EH (cell line): ENCODE results near the gene PARP3.

Source experiments
- DNase-seq: peaks from one replicate; pipeline ENCODE4 v3.0.0-alpha.2; 2015; ENCODE audit warnings: low read depth

The PARP3 gene

DNA sequence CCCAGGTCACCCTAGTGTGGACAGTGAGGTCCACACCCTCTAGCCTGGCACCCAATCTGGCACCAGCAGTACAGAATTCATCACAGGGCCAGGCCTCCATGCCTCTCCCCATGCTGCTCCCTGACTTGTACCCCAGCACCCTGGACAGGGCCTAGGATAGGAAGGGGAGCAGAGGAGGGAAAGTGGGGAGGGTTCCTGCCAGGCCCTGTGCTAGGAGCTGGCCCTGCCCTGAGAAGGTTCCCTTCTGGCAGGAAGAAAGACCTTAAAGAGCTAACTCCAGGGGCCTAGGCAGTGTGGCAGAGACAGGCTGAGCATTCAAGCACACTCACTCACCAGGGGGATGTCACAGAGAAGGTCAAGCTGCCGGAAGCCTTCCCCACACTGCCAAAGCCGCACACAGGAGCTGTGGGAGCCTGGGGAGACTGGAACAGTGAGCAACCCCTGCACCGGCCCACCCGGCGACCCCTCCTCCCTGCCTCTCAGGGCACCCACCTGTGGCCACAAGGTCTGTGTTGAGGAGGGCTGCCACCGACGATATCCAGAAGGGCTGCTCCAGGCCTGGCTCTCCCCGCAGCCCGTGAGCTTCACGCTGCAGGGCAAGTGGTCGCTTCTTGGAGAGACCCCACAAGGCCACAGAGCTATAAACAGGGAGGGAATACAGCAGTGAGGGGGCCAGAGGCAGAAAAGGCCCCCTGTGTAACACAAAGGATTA, 7.9 kb upstream of the PARP3 start:
- DNase-seq, result no peak

DNA sequence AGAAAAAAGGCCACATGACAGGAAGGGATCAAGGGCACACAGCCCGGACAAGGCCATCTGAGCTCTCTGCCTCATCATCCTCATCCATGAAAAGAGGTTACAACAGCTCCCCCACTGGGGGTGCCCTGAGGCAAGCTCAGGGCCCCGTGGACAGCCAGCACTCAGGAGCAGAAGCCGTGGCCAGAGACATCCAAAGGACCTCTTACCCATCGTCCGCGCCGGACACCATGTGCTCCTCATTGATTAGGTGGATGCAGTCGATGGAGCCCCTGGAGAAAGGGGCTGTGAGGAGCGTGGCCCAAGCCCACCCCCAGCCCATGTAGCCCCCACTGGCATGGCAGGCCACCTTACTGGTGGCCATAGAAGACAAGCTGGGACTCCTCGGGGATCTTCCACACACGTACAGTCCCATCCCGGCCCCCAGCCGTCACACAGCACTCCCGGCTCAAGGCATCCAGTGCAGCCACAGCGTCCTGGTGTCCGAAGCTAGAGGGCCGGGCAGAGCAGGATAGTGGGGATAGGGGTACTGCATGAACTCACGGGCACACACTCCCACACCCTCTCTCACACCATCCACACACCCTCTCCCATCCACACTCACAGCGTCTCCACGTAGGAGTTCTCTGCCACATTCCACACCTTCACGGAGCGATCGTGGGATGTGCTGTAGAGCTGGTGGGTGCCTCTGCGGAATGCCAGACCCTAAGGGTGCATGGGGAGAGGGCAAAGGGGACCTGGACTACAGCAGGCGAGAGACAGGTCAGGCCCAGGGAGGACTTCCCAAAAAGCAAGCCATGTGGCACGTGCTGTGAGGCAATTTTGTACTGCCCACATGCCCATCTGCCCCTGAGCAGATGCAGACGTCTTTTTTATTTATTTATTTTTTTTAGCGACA, 6.9 kb upstream of the PARP3 start:
- no peak for DNase-seq

DNA sequence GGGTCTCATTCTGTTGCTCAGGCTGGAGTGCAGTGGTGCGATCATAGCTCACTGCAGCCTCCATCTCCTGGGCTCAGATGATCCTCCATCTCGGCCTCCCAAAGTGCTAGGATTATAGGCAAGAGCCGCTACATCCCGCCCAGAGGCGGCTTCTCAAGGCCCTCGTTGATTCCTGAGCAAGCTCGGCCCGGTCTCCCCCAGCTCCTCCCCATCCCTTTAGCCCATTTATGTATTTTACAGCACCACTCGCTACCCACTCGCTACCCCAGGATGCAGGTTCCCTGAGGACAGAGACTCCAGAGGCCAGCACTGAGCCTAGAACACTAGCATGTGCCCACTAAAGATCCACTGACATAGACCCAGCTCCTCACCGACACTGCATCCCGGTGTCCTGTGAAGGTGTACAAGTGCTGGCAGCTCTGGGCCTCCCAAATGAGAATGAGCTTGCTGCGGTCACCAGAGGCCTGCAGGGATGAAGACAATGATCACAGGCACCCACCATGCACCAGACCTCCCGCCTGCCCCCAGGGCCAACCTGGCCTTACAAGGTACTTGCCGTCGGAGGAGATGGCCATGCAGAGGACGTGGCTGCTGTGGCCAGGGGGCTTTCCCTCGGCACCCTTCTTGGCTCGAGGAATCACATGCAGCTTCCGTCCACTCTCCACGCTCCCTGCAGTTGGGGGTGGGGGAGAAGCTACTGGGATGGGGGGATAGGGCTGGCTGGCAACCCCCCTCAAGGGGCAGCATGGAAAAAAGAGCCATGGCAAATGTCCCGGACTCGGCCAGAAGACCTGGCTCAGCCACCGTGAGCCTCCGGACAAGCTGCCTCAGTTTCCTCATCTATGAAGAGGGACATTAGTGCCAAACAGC, 6.0 kb upstream of the PARP3 start:
- DNase-seq, result no peak

DNA sequence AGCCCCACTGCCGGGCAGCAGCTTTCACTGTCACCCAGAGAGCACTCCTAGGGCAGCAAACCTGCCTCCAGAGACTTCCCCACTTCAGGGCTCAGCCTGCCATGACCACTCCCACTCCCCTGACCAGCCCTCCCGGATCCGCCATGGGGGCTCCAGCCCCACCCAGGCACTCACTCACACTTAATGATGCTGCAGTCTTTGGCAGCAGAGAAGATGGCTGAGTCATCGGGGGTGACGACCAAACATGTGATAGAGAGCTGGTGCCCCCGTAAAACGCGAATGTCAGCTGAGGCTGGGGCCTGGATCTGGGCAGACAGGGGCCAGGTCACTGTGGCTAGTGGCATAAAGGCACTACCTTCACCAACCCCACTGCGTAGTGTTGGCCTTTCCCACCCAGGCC, 5.1 kb upstream of the PARP3 start:
- peak; percentile 15 for DNase-seq

DNA sequence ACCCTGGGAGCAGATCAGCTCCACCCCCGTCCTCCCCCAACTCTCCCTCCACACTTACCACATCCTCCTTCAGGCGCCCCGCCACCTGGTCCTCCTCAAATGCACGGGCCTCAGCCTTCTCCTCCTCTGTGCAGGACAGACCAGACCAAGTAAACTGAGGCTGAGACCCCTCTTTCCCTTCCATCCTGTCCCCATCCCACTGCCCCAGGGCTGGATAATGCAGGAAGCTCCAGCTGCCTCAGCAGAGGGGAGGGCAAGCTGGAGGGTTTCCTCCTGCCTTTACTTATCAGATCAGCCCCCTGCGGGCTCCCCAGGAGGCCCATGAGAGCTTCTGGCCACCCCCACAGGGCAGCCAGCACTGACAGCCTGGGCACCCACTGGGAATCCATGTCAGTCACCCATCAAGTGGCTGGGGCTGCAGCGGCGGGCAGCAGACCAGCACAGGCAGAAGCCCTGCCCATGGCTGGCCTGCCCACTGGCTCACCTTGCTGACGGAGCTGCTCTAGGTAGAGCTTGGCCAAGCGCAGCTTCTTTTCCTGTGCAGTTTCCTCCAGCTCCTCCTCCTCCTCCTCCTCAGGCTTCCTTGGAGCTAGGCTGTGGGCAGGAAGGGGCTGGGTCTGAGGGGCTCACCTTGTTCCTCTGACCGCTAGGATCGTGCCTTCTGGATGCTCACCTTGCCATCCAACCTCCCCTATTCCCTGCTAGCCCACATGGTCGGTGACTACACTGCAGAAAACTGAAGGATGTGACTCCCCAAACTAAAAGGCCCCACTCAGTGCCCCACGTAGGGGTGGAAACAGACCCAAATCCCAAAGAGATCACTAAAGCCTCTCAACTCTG, 4.3 kb upstream of the PARP3 start:
- no peak for DNase-seq

DNA sequence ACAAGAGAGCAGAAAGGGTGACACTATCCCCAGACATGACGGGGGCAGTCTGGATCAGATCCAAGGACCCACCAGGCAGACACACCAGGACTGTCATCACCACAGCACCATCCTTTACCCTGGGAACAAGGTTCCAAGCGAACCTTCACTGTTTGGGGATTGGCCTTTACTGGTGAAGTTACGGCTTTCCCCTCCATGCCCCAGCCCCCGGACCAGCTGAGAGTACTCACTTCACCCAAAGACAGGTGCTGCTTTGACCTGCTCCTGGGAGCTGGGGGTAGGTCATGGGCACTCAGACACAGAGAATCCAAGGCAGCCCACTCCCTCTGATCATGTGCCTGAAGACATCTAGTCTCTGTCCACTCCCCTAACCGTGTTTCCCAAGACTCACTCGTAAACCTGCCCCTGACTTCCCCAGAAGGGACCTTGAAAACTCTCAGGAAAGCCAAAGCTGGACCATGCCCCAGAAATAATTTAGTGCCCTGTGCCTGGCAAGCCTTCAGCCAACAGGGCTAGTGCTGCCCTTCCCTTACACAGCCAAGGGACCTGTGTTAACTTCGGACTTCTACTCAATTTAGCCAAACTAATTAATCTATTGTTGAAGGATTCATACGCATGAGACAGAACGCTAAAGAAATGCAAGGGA, 3.3 kb upstream of the PARP3 start:
- DNase-seq, result no peak

DNA sequence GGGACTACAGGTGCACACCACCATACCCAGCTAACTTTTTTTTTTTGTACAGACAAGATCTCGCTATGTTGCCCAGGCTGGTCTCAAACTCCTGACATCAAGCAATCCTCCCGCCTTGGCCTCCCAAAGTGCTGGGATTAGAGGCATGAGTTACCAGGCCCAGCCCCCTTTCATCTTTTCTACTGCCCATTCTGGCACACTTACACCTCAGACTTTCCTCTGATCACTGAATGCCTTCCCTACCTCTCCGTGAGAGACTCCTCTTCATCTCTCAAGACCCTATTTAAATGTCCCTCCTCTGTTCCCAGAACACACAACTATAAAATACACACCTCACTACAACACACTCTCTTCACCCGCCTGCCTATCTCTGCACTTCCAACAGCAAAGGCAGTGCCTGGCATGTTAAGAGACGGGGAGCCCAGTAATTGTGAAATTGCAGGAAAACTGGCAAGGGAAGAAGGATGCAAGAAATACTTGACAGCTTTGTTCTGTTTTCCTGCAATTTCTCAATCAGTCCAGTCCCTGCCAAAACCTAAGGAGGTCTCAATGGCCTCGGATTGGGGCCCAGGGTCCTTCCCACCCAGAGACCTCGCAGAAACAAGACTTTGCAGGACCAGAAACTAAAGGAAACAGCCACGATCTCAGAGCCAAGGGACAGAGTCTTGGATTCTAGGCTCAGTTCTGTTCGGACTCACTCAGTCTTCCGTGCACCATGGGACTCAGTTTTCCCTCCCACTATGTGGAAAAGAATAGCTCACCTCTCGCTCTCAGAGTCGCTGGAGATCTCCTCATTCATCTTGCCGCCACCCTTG, 1.3 kb upstream of the PARP3 start:
- peak; percentile 32 for DNase-seq

DNA sequence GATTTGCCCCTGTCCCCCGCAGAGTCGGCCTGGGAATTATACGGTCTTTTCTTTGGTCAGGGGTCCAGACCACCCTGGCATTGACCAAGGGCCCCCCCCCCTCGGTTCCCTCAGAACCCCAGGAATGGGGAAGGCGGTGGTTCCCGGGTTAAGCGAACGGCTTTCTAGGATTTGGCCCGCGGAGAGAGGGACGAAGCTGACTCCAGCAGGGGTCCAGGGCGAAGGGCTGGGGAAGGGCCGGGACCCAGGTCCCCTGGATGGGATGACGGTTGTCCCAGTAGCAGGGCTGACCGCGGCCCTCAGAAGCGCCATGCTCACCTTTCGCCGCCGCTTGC, 733 bp upstream of the PARP3 start:
- DNase-seq, result no peak

DNA sequence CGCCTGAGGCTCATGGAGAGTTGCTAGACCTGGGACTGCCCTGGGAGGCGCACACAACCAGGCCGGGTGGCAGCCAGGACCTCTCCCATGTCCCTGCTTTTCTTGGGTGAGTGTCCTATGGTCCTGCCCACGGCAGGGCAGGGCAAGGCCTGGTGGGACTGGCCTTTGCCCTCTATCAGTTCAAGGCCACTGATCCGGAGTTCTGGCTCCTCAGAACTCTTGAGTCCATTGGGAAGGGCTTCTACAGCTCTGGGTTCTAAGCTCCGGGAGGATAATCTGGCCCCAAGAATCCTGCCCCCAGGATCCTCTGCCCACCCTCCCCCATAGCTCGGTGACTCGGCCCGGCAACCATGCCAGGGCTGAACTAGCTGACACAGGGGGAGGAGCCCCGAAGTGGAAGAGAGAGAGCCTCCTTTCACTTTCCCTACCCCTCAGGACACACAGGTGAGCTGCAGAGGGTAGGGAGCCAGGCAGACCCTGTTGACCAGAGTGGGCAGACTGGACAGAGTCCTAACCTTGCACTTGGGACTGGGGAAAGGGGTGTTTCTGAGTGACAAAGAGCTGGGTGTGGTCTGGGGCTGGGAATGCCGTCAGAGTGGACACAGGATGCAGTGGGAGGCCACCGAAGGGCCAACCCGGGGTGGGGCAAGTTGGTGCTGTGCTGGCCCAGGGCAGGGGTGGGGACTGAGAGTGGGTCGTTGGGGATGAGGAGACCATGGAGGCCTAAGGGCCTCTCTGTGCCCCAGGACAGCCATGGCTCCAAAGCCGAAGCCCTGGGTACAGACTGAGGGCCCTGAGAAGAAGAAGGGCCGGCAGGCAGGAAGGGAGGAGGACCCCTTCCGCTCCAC, 664 bp downstream of the PARP3 start:
- peak; percentile 83 for DNase-seq

DNA sequence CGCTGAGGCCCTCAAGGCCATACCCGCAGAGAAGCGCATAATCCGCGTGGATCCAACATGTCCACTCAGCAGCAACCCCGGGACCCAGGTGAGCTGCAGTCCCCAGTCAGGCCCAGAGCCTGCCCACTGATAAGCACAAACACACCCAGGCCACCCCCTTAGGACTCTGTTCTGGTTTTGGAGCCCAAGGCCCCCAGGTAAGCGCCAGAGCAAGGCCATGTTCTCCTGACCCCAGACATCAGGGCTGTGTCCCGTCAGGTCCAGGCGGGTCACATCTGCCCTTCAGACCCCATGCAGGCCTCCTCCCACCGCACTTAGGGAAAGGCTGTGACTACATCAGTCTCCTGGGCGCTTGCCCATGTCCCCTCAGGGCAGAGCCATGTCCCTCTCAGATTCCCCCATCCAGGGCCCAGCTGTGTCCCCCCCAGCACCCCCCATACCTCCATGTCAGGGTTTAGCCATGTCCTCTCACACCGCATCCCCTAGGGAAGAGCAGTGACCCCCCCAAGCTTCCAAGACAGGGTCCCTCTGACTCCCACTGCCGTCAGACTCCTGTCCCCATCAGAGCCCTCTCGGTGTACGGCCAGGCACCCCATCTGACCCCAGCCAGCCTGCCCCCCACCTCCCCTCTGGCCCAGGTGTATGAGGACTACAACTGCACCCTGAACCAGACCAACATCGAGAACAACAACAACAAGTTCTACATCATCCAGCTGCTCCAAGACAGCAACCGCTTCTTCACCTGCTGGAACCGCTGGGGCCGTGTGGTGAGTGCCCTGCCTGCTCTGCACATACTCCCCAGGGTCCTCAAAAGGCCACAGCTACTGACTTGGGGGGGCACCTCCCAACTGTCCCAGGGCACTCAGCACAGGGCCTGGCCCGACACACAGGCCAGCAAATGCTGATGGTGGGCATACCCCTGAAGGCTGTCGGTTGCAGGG, 1.6 kb downstream of the PARP3 start:
- DNase-seq, result no peak

DNA sequence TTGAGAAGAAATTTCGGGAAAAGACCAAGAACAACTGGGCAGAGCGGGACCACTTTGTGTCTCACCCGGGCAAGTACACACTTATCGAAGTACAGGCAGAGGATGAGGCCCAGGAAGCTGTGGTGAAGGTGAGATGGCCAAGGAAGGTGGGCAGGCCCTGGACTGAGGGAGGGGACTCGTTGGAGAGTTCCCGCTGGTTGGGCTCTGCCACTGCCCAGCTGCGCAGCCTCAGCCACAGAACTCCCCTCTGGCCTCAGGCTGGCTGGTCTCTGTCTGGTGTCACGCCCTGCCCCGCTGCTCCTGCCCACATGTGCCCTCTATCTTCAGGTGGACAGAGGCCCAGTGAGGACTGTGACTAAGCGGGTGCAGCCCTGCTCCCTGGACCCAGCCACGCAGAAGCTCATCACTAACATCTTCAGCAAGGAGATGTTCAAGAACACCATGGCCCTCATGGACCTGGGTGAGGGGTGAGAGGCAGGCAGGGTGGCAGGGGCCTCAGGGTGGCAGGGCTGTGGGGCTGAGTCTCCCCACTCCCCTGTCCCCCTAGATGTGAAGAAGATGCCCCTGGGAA, 2.4 kb downstream of the PARP3 start:
- DNase-seq, result no peak

DNA sequence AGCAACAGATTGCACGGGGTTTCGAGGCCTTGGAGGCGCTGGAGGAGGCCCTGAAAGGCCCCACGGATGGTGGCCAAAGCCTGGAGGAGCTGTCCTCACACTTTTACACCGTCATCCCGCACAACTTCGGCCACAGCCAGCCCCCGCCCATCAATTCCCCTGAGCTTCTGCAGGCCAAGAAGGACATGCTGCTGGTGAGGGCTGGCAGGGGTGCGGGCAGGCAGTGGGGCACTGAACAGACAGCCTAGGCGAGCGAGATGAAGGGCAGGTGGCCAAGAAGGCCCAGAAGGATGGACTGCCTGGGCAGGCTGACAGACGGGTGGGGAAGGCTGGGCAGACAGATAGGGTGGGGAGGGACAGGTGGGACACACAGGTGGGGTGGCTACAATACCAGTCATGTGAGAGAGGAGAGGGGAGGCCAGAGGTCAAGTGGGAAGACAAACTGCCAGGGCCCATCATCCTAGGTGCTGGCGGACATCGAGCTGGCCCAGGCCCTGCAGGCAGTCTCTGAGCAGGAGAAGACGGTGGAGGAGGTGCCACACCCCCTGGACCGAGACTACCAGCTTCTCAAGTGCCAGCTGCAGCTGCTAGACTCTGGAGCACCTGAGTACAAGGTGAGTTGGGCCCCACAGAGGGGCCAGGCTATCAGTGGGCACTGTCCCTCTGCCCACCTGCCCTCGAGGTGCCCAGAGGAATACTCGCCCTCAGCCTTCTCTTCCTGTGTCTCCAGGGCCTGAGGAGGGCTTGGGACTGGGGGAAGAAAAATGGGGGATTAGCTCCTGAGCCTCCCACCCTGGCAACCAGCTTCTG, 3.1 kb downstream of the PARP3 start:
- DNase-seq, result no peak

DNA sequence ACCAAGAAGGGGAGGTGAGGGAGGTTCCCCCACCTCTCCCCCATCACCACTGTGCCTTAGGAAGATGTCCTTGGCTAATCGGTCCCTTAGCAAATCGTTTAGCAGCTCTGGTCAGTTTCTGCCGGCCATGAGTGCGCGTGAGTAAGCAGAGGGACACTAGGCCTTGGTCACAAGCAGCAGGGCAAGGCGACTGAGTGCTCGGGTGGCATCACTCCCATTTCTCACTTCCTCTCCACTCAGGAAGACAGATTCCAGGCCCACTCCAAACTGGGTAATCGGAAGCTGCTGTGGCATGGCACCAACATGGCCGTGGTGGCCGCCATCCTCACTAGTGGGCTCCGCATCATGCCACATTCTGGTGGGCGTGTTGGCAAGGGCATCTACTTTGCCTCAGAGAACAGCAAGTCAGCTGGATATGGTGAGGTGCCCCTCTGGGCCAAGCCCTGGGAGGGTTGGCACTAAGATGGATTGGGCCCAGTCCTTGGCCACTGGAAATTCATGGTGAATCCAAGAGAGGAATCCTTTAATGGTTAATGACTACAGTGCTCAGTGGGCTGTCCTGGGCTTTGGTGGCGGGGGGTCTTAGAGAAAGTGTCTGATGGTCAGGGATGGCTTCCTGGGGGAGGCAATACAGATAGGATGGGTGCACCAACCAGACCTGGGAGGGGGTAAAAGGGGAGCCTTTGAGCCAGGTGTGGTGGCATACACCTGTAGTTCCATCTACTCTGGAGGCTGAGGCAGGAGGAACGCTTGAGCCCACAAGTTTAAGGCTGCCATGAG, 4.0 kb downstream of the PARP3 start:
- no peak for DNase-seq

DNA sequence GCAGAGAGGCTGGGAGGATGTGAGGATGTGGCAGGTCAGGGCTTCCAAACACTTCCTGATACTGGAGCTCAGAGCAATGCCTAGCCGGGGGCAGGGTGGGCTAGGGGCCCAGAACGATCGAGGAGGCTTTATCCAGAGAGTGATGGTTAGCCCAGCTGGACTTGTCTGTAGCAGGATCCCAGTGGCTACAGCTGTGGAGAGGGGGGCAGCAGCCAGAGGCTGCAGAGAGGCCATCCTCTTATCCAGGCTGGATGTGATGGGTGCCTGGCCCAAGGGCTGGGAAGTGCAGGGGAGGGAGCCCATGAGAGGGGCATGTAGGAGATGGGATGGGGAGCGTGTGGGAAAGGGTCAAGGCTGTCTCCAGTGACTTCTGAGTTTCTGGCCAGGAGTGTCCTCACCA, 4.6 kb downstream of the PARP3 start:
- DNase-seq, result no peak

DNA sequence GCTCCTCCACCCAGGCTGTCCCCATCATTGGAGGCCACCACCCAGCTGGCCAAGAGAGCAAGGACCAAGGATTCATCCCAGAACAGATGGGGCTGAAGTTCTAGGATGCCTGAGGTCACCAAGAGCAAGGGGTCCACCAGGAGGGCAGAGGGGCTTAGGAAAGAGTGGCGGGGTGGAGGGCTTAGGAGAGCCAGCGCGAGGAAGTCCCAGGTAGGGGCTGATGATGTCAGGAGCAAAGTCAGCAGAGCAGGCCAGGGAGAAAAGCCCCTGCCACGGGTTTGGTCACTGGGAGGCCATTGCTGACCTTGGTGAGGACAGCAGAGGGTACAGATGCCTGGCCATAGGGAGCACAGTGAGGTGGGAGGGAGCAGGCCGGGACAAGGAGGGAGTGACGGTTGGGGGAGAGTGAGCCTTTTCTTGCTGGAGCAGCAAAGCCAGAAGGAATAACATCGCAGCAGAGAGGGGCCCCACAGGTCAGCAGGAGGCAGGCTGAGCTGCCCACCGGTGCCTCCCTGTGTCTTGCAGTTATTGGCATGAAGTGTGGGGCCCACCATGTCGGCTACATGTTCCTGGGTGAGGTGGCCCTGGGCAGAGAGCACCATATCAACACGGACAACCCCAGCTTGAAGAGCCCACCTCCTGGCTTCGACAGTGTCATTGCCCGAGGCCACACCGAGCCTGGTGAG, 5.2 kb downstream of the PARP3 start:
- no peak for DNase-seq
